CD4-positive, alpha-beta memory T cell (primary cell): ENCODE measurements around the gene OR2B2. TPM values are rescaled to one million over a fixed set of nuclear protein-coding genes. Genes with fewer than 3 reads are reported as not detected.
A peak's percentile ranks its signal among the peaks of the same experiment; 100 is the strongest.

Experiments used
- CTCF ChIA-PET: fragments of 350-600 bp; sonication (Branson Sonifier 250); formaldehyde crosslinking; loops from one replicate; lab custom pipeline; 2021; ENCODE audit warnings: inconsistent platforms; ENCODE audit not compliant: partially characterized antibody; lab: Charles Lee
- POLR2A ChIA-PET: fragments of 350-600 bp; sonication (Branson Sonifier 250); formaldehyde crosslinking; loops from one replicate; lab custom pipeline; 2021; ENCODE audit not compliant: partially characterized antibody; lab: Charles Lee
- DNase-seq, 5 donors: peaks; one replicate each; pipeline versions ENCODE4 v3.0.0 to v3.0.0-alpha.2; 2020 to 2022; ENCODE audit warnings: mixed read lengths in 1 of 5
- H3K27ac ChIP-seq: one replicate; pipeline ENCODE4 v1.7.0; 2013; ENCODE audit warnings: low read depth, low read length
- H3K27me3 ChIP-seq: 2 replicates; pipeline ENCODE4 v1.7.0; 2013; ENCODE audit warnings: mild to moderate bottlenecking, low read length, moderate library complexity; ENCODE audit not compliant: insufficient read depth
- H3K36me3 ChIP-seq: 2 replicates; pipeline ENCODE4 v1.7.0; 2013; ENCODE audit warnings: mild to moderate bottlenecking, low read length, moderate library complexity; ENCODE audit not compliant: insufficient read depth
- H3K4me1 ChIP-seq: 2 replicates; pipeline ENCODE4 v1.7.0; 2013; ENCODE audit warnings: mild to moderate bottlenecking, low read length, moderate library complexity; ENCODE audit not compliant: insufficient read depth
- H3K4me3 ChIP-seq, 2 donors: one replicate each; pipeline ENCODE4 v1.7.0; 2013; ENCODE audit warnings: low read length in 2 of 2, mild to moderate bottlenecking in 1 of 2
- H3K9me3 ChIP-seq, 2 donors: one replicate each; pipeline ENCODE4 v1.7.0; 2013; ENCODE audit warnings: low read length in 2 of 2, control low read depth in 1 of 2; ENCODE audit not compliant: control insufficient read depth in 1 of 2
- H3K27ac Mint-ChIP-seq, 7 donors: one replicate each; pipeline ENCODE4 v1.8.0; 2020 to 2021; ENCODE audit warnings: mixed read lengths in 7 of 7, mild to moderate bottlenecking in 6 of 7, inconsistent platforms in 3 of 7, moderate library complexity in 3 of 7
- H3K27me3 Mint-ChIP-seq, 2 donors: one replicate each; pipeline ENCODE4 v1.8.0; 2020 to 2021; ENCODE audit warnings: mixed read lengths in 2 of 2
- H3K36me3 Mint-ChIP-seq, 2 donors: one replicate each; pipeline ENCODE4 v1.8.0; 2020 to 2021; ENCODE audit warnings: mixed read lengths in 2 of 2, inconsistent platforms in 1 of 2, mild to moderate bottlenecking in 1 of 2
- H3K4me1 Mint-ChIP-seq, 4 donors: one replicate each; pipeline ENCODE4 v1.8.0; 2020 to 2021; ENCODE audit warnings: mixed read lengths in 4 of 4, mild to moderate bottlenecking in 1 of 4
- H3K4me3 Mint-ChIP-seq, 8 donors: one replicate each; pipeline ENCODE4 v1.8.0; 2020 to 2021; ENCODE audit warnings: mixed read lengths in 8 of 8, mild to moderate bottlenecking in 7 of 8, moderate library complexity in 6 of 8, inconsistent platforms in 3 of 8
- H3K9me3 Mint-ChIP-seq, 8 donors: one replicate each; pipeline ENCODE4 v1.8.0; 2020 to 2021; ENCODE audit warnings: mixed read lengths in 8 of 8, mild to moderate bottlenecking in 5 of 8, inconsistent platforms in 3 of 8, moderate library complexity in 1 of 8
- intact Hi-C: fragments of 100-400 bp; cut with micrococcal nuclease; formaldehyde crosslinking; loops from one replicate; pipeline ENCODE4 v1.15.1; 2023
- polyA plus RNA-seq, 2 donors: library from polyadenylated mRNA; unstranded; fragments of 300-500 nt; fragmentation: Illumina TruSeq; gene quantifications; one replicate each; pipeline ENCODE4 v1.2.3, GENCODE V29; 2021
- total RNA-seq, 2 experiments: library from RNA; stranded (reverse); gene quantifications; one replicate each; pipeline ENCODE4 v1.2.3, GENCODE V29; 2021

The OR2B2 gene
- total and polyA plus RNA-seq, 4 experiments from 2014 or later = not detected

DNA sequence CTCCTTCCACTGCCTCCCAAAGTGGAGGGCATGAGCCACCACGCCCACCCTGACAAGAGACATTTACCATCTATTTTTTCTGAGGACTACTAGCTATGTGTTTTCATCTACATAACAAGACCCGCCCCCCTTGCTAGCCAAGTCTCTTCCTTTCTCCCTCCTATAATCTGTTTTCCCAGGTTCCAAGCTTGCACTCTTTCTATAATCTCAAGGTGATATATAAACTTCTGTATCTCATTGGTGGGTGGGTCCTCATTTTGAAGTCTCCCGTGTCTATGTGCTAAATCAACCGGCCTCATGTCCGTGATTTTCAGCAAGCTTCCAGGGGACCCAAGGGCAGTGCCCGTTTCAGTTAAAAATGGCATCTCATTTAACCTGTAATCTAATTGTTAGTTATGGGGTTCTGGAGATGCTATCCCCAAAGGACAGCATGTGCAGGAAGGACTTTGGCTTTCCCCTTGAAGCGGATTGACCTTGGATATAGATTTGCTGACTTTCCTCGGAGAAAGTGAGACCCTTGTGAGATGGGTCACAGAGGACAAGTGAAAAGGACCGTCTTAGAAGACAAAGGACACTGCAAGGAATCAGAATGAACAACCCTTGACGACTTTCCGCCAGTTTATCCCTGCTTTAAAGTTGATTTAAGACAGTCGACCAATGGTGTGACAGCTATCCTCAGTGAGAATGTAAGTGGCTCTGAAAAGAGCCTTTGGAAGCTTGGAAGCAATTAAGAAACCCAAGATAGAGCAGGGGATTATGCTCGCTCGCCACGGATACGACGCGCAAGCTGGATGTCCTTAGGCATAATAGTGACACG lies 22.4 kb downstream of the OR2B2 start:
- H3K4me3 ChIP-seq = peak overlapping the region in 1 of 2 donors; percentile 66
- POLR2A ChIA-PET = interaction anchor here (0.6 to 10.5 kb wide), 47 partner anchors 8 to 1869 kb away, joined by 3 to 493 read pairs (median 5); partner anchors contain the start of gene ZNF184

DNA sequence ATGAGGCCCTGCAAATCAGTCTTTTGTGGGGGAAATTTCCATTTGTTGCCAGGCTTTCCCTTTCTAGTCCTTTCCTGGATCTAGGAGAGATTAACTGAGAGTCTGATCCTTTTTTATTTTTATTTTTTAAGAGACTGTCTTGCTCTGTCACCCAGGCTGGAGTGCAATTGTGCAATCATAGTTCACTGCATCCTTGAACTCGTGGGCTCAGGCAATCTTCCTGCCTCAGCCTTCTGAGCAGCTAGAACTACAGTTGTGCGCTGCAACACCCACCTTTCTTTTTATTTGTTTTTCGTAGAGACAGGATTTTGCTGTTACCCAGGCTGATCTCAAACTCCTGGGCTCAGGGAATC lies 22.9 kb downstream of the OR2B2 start:
- Mint-ChIP-seq H3K27ac (peak overlapping the region in 1 of 7 donors; percentile 66), H3K4me1 (peaks cover 15 to 40% (median 28%) of the 10 kb centered on the region in 4 donors), H3K27me3 (peaks cover 0 to 1% of the 10 kb centered on the region in 2 donors), H3K9me3 (peaks cover 0 to 13% (median 0%) of the 10 kb centered on the region in 8 donors), H3K36me3 (peaks cover 0 to 12% of the 10 kb centered on the region in 2 donors), H3K4me3 (peak overlapping the region in 4 of 8 donors; percentile 33 to 43 (median 36))
- POLR2A ChIA-PET = interaction anchor here (1.4 to 10.5 kb wide), 8 partner anchors 20 to 1868 kb away, joined by 3 to 493 read pairs (median 42); a partner anchor contains a TSS
- CTCF ChIA-PET = interaction anchor here (1.1 to 4.1 kb wide), 5 partner anchors 17 to 728 kb away, joined by 3 to 62 read pairs (median 17); a partner anchor contains a TSS
- Histone ChIP-seq H3K4me3 (no peak overlapping the region), H3K27me3 (no peaks in the 10 kb centered on the region), H3K9me3 (no peaks in the 10 kb centered on the region), H3K27ac (no peak overlapping the region), H3K36me3 (no peaks in the 10 kb centered on the region), H3K4me1 (peaks cover 30% of the 10 kb centered on the region)
- intact Hi-C loops = no loop called here
- DNase-seq = no peak

More for the DNA sequence above, 22.4 kb downstream of the OR2B2 start:
- H3K9me3 ChIP-seq = no peaks in the 10 kb centered on the region
- H3K27ac ChIP-seq = peak overlapping the region; percentile 34
- H3K27me3 ChIP-seq = no peaks in the 10 kb centered on the region
- CTCF ChIA-PET = interaction anchor here (0.6 to 4.1 kb wide), 21 partner anchors 8 to 762 kb away, joined by 3 to 62 read pairs (median 5); a partner anchor contains a TSS
- no peak for DNase-seq
- no peaks in the 10 kb centered on the region for H3K36me3 ChIP-seq
- Mint-ChIP-seq H3K4me3 (peak overlapping the region in 7 of 8 donors; percentile 34 to 88 (median 80)), H3K36me3 (peaks cover 0 to 12% of the 10 kb centered on the region in 2 donors), H3K27ac (peak overlapping the region in 6 of 7 donors; percentile 75 to 94 (median 86)), H3K27me3 (no peaks in the 10 kb centered on the region), H3K9me3 (peaks cover 0 to 13% (median 0%) of the 10 kb centered on the region in 8 donors), H3K4me1 (peaks cover 15 to 40% (median 28%) of the 10 kb centered on the region in 4 donors)
- peaks cover 30% of the 10 kb centered on the region for H3K4me1 ChIP-seq
- intact Hi-C loops = loop anchor here (1.0 to 10.0 kb wide), 6 partner anchors 972 to 1868 kb away; partner anchors contain the start of gene ABT1

DNA sequence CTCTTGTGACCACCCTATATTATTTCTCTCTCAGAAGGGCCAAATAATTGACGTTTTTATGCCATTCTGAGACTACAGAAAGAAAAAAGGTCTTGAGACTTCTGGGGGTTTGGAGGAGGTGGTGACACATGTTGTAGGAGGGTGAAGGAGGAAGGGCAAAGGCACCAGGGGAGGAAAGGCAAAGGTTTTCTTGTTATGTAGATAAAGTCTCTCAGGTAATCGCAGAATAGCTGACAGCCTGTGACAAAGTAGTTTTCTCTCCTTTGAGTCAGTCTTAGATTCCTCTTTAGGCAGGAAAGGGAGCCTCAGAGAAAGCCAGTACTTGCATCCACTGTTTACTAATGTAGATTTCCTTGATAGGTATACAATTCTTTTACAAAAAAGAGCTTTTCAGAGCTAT lies 23.6 kb downstream of the OR2B2 start:
- peak overlapping the region in 1 of 7 donors; percentile 73 for H3K27ac Mint-ChIP-seq
- no peak for DNase-seq
- H3K4me1 ChIP-seq = peaks cover 30% of the 10 kb centered on the region
- no peak overlapping the region for H3K4me3 ChIP-seq
- no peaks in the 10 kb centered on the region for H3K9me3 ChIP-seq
- H3K27me3 Mint-ChIP-seq = peaks cover 0 to 1% of the 10 kb centered on the region in 2 donors
- no peaks in the 10 kb centered on the region for H3K27me3 ChIP-seq
- peaks cover 0 to 12% (median 0%) of the 10 kb centered on the region in 8 donors for H3K9me3 Mint-ChIP-seq
- POLR2A ChIA-PET = interaction anchor here (0.6 to 10.5 kb wide), 7 partner anchors 19 to 1673 kb away, joined by 3 to 493 read pairs (median 63); a partner anchor contains a TSS
- CTCF ChIA-PET = interaction anchor here (1.7 to 4.1 kb wide), 4 partner anchors 16 to 116 kb away, joined by 3 to 62 read pairs (median 21); a partner anchor contains a TSS
- H3K36me3 Mint-ChIP-seq = peaks cover 0 to 12% of the 10 kb centered on the region in 2 donors
- H3K27ac ChIP-seq = no peak overlapping the region
- intact Hi-C loops = no loop called here
- peaks cover 15 to 39% (median 28%) of the 10 kb centered on the region in 4 donors for H3K4me1 Mint-ChIP-seq
- H3K4me3 Mint-ChIP-seq = peak overlapping the region in 2 of 8 donors; percentile 2 to 39
- no peaks in the 10 kb centered on the region for H3K36me3 ChIP-seq

DNA sequence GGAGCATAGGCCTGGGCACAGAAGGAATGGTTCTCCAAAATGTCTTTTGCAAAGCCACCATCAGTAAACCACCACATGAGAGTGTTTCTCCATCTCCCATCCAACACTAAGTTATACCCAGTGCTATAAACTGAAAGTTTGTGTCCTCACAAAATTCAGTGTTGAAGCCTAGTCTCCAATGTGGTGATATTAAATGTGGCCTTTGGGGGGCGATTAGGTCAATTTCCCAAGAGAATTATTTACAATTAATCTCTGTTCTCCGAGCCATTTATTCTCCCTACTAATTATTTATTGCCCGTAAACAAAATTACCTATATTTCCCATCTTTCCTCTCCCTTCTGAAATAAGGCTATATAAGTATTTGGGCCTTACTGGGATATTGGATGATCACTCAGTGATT lies 26.1 kb downstream of the OR2B2 start:
- intact Hi-C loops = no loop called here
- H3K27ac ChIP-seq = no peak overlapping the region

DNA sequence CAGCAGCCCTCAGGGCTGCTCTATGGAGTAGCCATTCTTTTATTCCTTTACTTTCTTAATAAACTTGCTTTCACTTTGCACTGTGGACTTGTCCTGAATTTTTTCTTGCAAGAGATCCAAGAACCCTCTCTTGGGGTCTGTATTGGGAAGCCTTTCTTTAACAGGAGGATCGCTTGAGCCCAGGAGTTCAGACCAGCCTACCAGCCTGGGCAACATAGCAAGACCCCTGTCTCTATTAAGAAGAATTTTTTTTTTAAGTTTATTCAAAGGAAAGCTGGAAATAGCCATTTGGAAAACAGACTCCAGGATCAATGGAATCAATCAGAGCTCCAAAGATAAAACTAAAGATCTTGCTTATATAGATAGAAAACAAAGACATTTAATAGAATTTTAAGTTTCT lies 29.1 kb downstream of the OR2B2 start:
- intact Hi-C loops = no loop called here
- ChIA-PET POLR2A (interaction anchor here (1.2 to 10.5 kb wide), 3 partner anchors 14 to 751 kb away, joined by 3 to 493 read pairs (median 4); a partner anchor contains a TSS), CTCF (interaction anchor here (0.6 kb wide), 1 partner anchor 528 kb away, joined by 3 read pairs; no protein-coding TSS in a partner anchor)
- Histone ChIP-seq H3K27ac (no peak overlapping the region), H3K9me3 (no peaks in the 10 kb centered on the region), H3K27me3 (no peaks in the 10 kb centered on the region), H3K4me3 (no peak overlapping the region), H3K36me3 (no peaks in the 10 kb centered on the region), H3K4me1 (no peaks in the 10 kb centered on the region)
- Mint-ChIP-seq H3K36me3 (no peaks in the 10 kb centered on the region), H3K9me3 (peaks cover 0 to 2% (median 0%) of the 10 kb centered on the region in 8 donors), H3K27ac (no peak overlapping the region), H3K4me1 (peaks cover 0 to 3% (median 0%) of the 10 kb centered on the region in 4 donors), H3K27me3 (peaks cover 0 to 1% of the 10 kb centered on the region in 2 donors), H3K4me3 (no peak overlapping the region)
- DNase-seq = no peak

More for the DNA sequence above, 26.1 kb downstream of the OR2B2 start:
- Histone ChIP-seq H3K9me3 (no peaks in the 10 kb centered on the region), H3K4me3 (no peak overlapping the region), H3K27me3 (no peaks in the 10 kb centered on the region), H3K36me3 (no peaks in the 10 kb centered on the region), H3K4me1 (peaks cover 15% of the 10 kb centered on the region)
- Mint-ChIP-seq H3K27ac (no peak overlapping the region), H3K9me3 (peaks cover 0 to 2% (median 0%) of the 10 kb centered on the region in 8 donors), H3K27me3 (peaks cover 0 to 1% of the 10 kb centered on the region in 2 donors), H3K4me3 (no peak overlapping the region), H3K4me1 (peaks cover 7 to 16% (median 12%) of the 10 kb centered on the region in 4 donors), H3K36me3 (no peaks in the 10 kb centered on the region)
- no peak for DNase-seq
- ChIA-PET POLR2A (interaction anchor here (0.6 to 10.5 kb wide), 3 partner anchors 17 to 79 kb away, joined by 3 to 493 read pairs (median 169); a partner anchor contains a TSS), CTCF (no interaction called here)

DNA sequence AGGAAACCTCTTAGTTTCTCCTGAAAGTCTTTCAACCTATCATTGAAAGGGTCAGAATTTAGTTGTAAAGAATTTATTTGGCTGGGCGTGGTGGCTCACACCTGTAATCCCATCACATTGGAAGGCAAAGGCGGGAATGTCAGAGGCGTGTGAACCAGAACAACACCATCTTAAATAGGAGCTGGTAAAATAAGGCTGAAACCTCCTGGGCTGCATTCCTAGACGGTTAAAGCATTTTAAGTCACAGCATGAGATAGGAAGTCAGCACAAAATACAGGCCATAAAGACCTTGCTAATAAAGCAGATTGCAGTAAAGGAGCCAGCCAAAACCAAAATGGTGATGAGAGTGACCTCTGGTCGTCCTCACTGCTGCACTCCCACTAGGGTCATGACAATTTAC lies 29.6 kb downstream of the OR2B2 start:
- H3K4me1 Mint-ChIP-seq = peaks cover 0 to 3% (median 0%) of the 10 kb centered on the region in 4 donors
- no peak overlapping the region for H3K4me3 ChIP-seq
- intact Hi-C loops = no loop called here
- H3K9me3 ChIP-seq = no peaks in the 10 kb centered on the region
- ChIA-PET POLR2A (interaction anchor here (1.2 to 10.5 kb wide), 4 partner anchors 8 to 750 kb away, joined by 3 to 493 read pairs (median 18); a partner anchor contains a TSS), CTCF (no interaction called here)
- no peaks in the 10 kb centered on the region for H3K36me3 ChIP-seq
- H3K36me3 Mint-ChIP-seq = no peaks in the 10 kb centered on the region
- peaks cover 0 to 1% of the 10 kb centered on the region in 2 donors for H3K27me3 Mint-ChIP-seq
- H3K4me1 ChIP-seq = no peaks in the 10 kb centered on the region
- no peak overlapping the region for H3K27ac Mint-ChIP-seq
- H3K4me3 Mint-ChIP-seq = no peak overlapping the region
- H3K9me3 Mint-ChIP-seq = no peaks in the 10 kb centered on the region
- DNase-seq = no peak
- no peaks in the 10 kb centered on the region for H3K27me3 ChIP-seq
- no peak overlapping the region for H3K27ac ChIP-seq
